HG02840 (cell line): ENCODE measurements around the gene CACNA1C.

Experiments
- ATAC-seq: cut with Tn5 transposase; IDR thresholded peaks from one replicate; pipeline ENCODE4 v1.9.1; 2021; ENCODE audit warnings: mild to moderate bottlenecking, moderate library complexity, moderate number of reproducible peaks; ENCODE audit not compliant: unreplicated experiment, low FRiP score

The CACNA1C gene

GRCh38 chr12:2304223-2304622 is 251.4 kb downstream of the CACNA1C start:
- ATAC-seq: no peak

GRCh38 chr12:2306012-2306411 is 253.2 kb downstream of the CACNA1C start:
- ATAC-seq: no peak

- ATAC-seq: no peak
Measured at GRCh38 chr12:2306735-2307134, 253.9 kb downstream of the CACNA1C start.

- ATAC-seq: no peak
Measured at GRCh38 chr12:2307550-2307949, 254.8 kb downstream of the CACNA1C start.

- no peak for ATAC-seq
Measured at GRCh38 chr12:2309647-2310046, 256.9 kb downstream of the CACNA1C start.

- no peak for ATAC-seq
Measured at GRCh38 chr12:2311020-2311778, 258.4 kb downstream of the CACNA1C start.

- ATAC-seq: no peak
Measured at GRCh38 chr12:2312175-2312574, 259.4 kb downstream of the CACNA1C start.

GRCh38 chr12:2312770-2313169 is 260.0 kb downstream of the CACNA1C start:
- no peak for ATAC-seq

- no peak for ATAC-seq
Measured at GRCh38 chr12:2314492-2314891, 261.7 kb downstream of the CACNA1C start.

- no peak for ATAC-seq
Measured at GRCh38 chr12:2317772-2318171, 265.0 kb downstream of the CACNA1C start.

- no peak for ATAC-seq
Measured at GRCh38 chr12:2318286-2318685, 265.5 kb downstream of the CACNA1C start.

- ATAC-seq: no peak
Measured at GRCh38 chr12:2319136-2319535, 266.3 kb downstream of the CACNA1C start.

- no peak for ATAC-seq
Measured at GRCh38 chr12:2319737-2320506, 267.1 kb downstream of the CACNA1C start.

- ATAC-seq: no peak
Measured at GRCh38 chr12:2320841-2321240, 268.1 kb downstream of the CACNA1C start.

GRCh38 chr12:2322554-2323120 is 269.9 kb downstream of the CACNA1C start:
- no peak for ATAC-seq

- no peak for ATAC-seq
Measured at GRCh38 chr12:2323532-2324255, 270.9 kb downstream of the CACNA1C start.

GRCh38 chr12:2324387-2324786 is 271.6 kb downstream of the CACNA1C start:
- no peak for ATAC-seq

- no peak for ATAC-seq
Measured at GRCh38 chr12:2325519-2325918, 272.7 kb downstream of the CACNA1C start.

GRCh38 chr12:2326470-2326869 is 273.7 kb downstream of the CACNA1C start:
- no peak for ATAC-seq

- no peak for ATAC-seq
Measured at GRCh38 chr12:2328661-2329060, 275.9 kb downstream of the CACNA1C start.

GRCh38 chr12:2329661-2330210 is 276.9 kb downstream of the CACNA1C start:
- no peak for ATAC-seq
